HG03280 (cell line): ENCODE data around the gene SNAP47.

Source experiments
- ATAC-seq: cut with Tn5 transposase; IDR thresholded peaks from one replicate; pipeline ENCODE4 v1.9.1; 2021; ENCODE audit warnings: mild to moderate bottlenecking, moderate library complexity; ENCODE audit not compliant: unreplicated experiment

The SNAP47 gene

DNA sequence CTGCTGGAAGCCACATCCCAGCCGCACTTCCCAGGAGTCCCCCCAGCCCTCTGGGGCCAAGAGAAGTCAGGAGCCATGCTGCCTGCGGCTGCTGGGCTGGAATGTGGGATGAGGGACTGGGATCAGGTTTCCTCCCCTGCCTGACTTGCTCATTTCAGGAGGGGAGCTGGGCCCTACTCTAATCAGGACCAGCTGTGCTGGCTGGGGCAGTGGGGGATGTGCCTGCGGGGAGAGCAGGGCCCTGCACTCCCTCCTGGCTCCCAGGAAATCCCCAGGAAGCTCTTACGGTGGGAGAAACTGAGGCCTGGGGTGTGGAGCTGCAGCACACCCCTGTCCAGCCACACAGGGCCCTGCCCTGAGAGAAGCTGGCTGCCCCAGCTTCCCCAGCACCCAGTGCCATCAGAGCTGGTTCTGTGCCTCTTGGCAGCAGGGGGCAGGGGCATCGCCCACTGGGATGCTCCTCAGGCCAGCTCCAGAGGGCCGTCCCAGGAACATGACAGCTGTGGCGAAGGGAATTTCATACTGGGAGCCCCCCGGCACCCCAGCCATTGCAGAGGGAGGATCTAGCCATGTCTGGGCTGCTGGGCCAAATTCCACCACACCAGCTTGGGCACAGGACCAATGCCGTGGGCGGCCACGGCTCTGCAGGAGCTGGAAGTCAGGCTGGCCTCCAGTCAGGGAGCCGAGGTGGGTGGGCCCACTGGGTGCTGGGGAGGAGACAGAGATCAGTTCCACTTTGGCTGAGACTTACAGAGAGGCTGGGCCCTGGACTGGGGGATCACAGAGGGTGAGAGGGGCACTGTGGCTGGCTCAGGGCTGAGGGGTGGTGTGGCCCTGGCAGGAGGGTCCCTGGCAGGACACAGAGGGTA is 58.9 kb downstream of the SNAP47 start:
- ATAC-seq, result no peak

DNA sequence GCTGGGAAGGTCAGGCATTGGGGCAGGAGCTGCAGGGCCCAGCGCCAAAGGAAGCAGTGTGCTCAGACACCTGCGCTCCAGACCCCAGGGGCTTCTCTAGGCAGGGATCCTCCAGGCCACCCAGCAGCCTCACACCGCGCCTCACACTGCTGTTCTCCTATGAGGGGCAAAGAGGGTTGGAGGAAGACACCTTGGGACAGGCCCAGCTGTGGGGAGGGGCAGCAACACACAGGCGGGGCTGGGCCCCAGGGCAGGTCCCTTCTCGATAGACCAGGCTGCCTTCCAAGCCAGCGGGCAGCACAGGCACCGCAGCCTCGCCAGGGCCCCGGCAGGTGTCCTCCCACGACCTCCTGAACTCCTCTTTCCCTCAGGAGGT is 59.6 kb downstream of the SNAP47 start:
- ATAC-seq, result no peak

DNA sequence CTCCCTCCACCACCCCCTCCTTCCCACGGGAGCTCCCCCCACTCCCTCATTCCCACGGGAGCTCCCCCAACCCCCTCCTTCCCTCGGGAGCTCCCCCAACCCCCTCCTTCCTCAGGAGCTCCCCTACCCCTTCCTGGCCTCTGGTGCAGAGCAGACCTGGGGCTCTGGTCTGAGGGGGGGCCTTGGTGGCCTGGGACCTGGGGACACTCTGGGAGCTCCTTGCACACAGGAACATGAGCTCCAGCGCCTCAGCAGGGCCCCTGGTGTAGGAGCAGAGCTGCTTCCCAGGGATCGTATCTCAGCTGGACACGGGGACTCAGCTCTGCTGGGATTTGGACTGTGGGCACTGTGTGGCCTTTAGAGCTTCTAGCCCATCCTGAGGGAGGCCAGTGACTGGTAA is 60.5 kb downstream of the SNAP47 start:
- no peak for ATAC-seq

DNA sequence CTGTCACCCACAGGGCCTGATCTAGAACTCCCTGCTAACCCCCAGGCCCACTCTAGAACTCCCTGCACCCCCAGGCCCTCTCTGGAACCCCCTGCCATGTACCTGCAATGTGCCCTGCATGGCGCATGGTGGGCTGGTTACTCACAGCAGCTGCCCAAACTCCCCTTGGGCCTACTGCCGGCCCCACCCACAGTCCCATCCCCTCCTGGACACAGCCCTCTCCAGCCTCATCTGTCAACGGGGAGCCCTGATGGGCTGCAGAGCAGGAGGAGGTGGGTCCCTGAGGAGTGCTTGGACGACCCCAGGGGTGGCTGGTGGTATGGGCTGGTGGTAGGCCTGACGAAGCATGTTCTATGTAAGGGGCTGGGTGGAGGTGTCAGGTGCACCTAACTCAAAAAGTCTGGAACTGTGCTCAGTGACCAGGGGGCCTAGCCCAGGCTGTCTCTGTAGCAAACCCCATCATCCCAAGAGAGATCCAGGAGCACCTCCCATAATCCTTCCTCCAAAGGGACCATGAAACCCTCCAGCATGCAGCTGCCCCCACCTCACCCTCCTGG is 61.2 kb downstream of the SNAP47 start:
- ATAC-seq, result no peak

DNA sequence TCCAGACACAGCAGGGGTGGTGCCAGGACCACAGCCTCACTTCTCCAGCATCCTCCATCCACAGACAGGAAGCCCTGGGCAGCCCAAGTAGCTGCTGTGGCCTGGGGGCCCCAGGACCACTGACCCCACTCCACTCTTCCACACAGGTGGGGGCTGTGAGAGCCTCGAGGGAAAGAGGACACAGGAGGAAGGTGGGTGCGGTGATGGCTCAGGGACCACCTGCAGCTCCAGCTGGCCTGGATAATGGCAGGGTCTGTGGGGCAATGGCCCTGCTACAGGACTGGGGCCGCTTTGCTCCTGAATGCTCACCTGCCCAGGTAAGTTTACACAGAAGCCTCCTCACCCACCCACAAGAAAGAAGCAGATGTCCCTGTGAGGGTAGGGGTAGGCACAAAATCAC is 61.9 kb downstream of the SNAP47 start:
- no peak for ATAC-seq

DNA sequence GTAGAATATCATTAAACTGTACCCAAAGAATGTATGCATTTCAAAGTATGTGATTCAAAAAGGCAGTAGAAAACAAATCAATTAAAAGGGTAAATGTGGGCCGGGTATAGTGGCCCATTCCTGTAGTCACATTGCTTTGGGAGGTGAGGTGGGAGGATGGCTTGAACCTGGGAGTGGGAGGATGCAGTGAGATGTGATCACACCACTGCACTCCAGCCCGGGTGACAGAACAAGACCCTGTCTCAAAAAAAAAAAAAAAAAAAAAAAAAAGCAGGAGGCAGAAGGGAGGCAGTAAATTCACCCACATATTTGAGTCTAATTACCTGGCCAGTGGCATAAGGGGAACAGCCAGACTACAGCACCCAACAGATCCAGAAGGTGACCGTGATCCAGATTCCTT is 62.4 kb downstream of the SNAP47 start:
- no peak for ATAC-seq

DNA sequence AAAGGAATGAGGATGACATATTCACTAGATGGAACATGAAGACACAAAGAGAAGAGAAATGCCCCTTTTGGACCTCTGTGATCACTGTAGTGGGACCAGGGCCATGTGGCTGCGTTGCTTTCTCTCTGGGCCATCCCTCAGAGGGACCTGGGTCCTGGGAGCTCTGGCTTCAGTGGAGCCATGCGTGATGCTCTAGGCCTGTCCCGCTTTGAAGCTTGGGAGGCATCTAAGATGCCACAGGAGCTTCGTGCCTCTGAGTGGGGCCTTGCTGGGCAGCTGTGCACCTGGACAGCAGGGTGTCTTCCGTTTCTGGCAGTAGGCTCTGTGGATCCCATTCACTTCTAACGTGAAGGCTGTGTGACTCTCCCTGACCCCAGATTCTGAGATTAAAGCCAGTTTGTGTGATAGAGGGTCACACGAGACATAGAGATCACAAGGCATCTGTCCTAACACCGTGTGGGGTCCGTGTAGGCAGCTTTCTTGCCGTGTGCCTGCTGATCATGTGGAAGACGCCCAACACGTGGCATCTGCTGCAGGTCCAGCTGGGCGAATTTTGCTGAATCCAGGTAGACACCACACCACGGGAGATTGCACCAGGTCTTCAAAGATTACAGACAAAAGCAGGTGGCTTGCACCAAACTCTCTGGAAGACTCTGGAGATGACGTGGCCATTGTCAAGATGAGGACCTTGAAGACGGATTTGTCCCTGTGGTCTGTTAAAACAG is 63.0 kb downstream of the SNAP47 start:
- no peak for ATAC-seq

DNA sequence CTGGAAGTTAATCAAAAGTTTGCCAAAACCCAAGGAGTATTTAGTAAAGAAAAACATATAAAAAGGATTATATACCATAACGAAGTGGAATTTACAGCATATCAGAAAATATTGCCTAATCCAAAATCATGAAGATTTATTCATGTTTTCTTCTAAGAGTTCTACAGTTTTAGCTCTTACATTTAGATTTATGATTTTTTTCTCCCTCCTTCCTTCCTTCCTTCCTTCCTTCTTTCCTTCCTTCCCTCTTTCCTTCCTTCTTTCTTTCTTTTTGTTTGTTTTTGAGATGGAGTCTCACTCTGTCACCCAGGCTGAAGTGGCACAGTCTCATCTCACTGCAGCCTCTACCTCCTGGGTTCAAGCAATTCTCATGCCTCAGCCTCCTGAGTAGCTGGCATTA is 64.5 kb downstream of the SNAP47 start:
- no peak for ATAC-seq

DNA sequence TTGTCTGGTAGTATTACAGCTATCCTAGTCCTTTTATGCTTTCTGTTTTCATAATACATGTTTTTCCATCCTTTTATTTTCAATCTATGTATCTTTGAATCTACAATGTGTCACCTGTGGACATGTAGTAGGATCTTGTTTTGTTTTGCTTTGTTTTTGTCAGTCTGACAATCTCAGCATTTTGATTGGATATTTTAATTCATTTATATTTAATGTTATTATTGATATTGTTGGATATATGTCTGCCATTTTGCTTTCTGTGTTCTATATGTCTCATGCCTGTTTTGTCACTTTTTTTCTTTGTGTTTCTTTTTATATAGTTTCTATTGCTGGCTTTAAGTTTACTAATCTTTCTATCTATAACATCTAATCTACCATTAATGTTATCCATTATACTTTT is 68.7 kb downstream of the SNAP47 start:
- ATAC-seq, result no peak

DNA sequence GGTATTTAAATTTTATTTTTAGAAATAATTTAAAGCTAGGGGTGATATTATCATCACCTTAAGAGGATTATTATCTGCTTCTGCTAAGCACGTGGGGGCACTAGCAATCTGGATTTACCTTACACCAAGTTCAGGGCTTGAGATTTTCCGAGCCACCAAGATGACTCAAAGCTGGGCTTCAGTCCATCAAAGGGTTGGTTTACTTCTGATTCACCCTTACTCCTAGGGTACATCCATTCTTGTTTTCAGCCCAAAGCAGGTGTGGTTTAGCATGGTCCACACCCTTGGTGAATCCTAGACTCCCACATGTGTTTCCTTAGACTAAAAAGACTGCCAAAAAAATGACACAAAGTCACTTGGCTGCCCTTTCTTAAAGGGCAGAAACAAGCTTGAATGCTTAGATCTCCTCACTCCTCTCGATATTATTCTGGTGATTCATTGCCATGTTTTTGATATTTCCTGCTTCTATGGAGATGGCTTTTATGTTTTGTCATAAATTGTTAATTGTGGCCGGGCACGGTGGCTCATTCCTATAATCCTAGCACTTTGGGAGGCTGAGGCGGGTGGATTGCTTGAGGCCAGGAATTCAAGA is 70.5 kb downstream of the SNAP47 start:
- ATAC-seq, result no peak

DNA sequence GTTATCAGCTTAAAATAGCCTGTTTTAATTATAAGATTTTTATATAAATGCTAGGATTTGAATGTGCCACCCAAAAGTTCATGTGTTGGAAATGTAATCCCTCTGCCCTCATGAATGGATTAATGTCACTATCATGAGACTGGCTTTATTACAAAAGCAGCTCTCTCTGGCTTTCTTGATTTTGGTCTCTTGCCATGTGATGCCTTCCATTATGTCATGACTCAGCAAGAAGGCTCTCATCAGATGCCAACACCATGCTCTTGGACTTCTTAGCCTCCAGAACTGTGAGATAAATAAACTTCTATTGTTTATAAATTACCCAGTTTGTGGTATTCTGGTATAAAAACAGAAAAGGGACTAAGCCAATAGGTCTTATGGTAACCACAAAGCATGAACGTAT is 73.3 kb downstream of the SNAP47 start:
- ATAC-seq, result no peak

DNA sequence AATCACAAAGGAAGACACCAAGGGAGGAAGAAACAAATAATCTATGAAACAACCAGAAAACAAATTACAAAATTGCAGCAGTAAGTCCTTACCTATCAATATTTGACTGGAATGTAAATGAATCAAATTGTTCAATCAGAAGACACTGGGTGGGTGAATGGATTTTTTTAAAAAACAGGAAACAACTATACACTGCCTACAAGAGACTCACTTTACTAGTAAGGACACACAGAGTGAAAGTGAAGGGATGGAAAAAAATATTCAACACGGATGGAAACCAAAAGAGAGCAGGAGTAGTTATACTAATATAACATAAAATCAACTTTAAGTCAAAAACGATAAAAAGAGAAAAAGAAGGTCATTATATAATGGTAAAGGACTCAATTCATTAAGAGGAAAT is 73.8 kb downstream of the SNAP47 start:
- no peak for ATAC-seq

DNA sequence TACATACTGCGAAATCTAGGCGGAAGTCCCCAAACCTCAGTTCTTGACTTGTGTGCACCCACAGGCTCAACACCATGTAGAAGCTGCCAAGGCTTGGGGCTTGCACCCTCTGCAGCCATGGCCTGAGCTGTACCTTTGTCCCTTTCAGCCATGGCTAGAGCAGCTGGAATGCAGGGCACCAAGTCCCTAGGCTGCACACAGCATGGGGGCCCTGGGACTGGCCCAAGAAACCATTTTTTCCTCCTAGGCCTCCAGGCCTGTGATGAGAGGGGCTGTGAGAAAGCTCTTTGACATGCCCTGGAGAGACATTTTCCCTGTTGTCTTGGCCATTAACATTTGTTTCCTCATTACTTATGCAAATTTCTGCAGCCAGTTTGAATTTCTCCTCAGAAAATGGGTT is 78.7 kb downstream of the SNAP47 start:
- ATAC-seq, result no peak

DNA sequence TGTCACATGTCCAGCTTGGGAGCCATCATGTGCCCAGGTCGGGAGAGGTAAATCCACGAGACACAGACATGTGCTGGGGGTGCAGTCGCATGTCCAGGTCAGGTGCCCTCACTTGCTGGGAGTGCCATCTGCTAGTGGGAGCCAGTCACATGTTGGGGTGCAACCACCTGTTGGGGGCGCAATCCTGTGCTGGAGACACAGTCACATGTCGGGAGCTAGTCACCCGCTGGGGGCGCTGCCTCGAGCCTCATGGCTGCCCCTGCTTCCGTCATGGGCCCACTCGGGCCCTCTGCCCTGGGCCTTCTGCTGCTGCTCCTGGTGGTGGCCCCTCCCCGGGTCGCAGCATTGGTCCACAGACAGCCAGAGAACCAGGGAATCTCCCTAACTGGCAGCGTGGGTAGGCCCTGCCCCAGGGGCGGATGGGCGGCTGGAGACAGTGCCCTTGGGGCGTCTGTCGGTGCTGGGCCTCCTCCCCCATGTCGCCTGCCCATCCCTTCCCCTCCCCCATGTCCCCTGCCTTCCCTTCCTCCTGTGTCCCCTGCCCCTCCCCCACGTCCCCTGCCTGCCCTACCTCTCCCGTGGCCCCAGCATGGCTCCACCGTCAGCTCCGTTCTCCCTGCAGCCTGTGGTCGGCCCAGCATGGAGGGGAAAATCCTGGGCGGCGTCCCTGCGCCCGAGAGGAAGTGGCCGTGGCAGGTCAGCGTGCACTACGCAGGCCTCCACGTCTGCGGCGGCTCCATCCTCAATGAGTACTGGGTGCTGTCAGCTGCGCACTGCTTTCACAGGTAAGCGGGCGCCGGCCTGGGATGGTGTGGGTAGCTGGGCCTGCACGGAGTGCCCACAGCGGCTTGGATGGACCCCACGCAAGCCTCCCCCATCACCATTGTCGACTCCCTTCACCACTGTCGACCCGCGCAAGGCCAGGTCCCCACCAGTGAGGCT is 80.5 kb downstream of the SNAP47 start, which contains the start of gene PRSS38:
Gene PRSS38, plus strand, starts transcription at position 208 of the 942 bp plus-strand sequence. Its CDS starts 42 bp downstream, at position 250.
- ATAC-seq, result no peak

DNA sequence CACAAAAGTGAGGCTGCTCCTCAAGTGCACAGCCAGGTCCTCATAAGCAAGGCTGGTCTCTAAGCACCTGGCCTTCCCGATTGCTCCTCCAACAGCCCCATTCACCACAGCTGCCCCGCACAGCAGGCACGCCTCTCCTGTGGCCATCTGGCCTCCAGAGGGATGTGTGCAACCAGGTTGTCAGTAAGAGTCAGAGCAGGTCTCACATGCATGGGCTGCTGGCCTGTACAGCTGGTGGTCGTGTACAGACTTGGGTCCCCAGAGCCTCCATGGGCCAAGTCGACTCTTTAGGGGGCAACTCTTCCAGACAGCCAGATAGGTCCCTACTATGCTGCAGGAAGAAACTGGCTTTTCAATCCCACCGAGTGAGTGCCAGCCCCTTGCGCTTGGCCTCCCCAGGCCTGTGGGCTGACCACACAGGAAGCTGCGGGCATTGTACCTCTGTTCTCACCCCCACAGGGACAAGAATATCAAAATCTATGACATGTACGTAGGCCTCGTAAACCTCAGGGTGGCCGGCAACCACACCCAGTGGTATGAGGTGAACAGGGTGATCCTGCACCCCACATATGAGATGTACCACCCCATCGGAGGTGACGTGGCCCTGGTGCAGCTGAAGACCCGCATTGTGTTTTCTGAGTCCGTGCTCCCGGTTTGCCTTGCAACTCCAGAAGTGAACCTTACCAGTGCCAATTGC is 81.7 kb downstream of the SNAP47 start:
- no peak for ATAC-seq

DNA sequence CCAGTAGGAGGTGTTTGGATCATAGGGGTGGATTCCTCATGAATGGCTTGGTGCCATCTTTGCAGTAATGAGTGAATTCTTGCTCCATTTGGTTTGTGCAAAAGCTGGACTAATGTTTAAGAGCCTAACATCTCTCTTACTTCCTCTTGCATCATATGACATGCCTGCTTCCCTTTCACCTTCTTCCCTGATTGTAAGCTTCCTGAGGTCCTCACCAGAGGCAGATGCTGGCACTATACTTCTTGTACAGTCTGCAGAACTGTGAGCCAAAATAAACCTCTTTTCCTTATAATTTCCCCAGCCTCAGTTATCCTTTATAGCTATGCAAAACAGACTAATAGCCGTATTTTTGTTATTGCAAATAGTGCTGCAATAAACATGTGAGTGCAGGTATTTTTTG is 88.3 kb downstream of the SNAP47 start:
- no peak for ATAC-seq

DNA sequence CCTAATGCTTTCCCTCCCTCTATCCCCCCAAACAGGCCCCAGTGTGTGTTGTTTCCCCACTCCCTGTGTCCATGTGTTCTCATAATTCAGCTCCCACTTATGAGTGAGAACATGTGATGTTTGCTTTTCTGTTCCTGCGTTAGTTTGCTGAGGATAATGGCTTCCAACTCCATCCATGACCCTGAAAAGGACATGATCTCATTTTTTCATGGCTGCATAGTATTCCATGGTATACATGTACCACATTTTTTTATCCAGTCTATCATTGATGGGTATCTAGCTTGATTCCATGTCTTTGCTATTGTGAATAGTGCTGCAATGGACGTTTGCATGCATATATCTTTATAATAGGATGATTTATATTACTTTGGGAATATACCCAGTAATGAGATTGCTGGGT is 89.0 kb downstream of the SNAP47 start:
- ATAC-seq, result no peak

DNA sequence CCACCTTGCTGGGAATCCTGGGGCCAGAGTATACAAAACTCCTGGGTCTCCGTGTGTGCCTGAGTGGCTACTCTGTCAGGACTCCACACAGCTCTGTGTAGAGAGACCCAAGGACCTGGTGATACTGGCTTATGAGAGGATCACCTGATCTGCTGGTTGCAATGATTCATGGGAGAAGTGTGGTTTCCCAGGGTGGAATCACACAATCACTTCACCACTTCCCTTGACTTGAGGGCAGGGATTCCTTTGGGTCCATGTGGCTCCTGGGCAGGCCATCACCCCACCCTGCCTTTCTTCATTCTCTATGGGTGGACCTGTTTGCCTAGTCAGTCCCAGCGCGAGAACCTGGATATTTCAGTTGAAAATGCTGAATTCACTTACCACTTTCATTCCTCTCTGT is 93.6 kb downstream of the SNAP47 start:
- no peak for ATAC-seq
